Panc1 (cell line): ENCODE results near the gene PGA5. TPM values are rescaled to one million over a fixed set of nuclear protein-coding genes. Genes with fewer than 3 reads are reported as not detected.

Experiments
- ATAC-seq: fragments of 200-7000 bp; cut with Tn5 transposase; 2 replicates; pipeline ENCODE4 v1.9.1; 2020; ENCODE audit warnings: mild to moderate bottlenecking, moderate library complexity
- BruUV-seq: library from RNA; stranded (reverse); fragments of 400-500 nt; replicated peaks from 2 replicates; lab custom pipeline; 2021; lab: Mats Ljungman, UMichigan
- CTCF ChIA-PET: fragments of 300-600 bp; sonication (Branson Sonifier 250); formaldehyde crosslinking; loops from one replicate; lab custom pipeline; 2022; ENCODE audit warnings: antibody characterized with exemption; lab: Charles Lee
- POLR2A ChIA-PET: fragments of 300-600 bp; sonication (Branson Sonifier 250); formaldehyde crosslinking; loops from one replicate; lab custom pipeline; 2022; ENCODE audit warnings: antibody characterized with exemption; lab: Charles Lee
- DNase-seq: peaks from one replicate; pipeline ENCODE4 v3.0.0-alpha.2; 2010; ENCODE audit warnings: low read depth, low spot score
- H3K27ac ChIP-seq: 2 replicates; pipeline ENCODE4 v1.5.1; 2011; ENCODE audit warnings: mild to moderate bottlenecking, low read length, inconsistent platforms
- H3K27me3 ChIP-seq: fragments of 200-500 bp; sonication (Bioruptor generic); 2 replicates; pipeline ENCODE4 v1.6.0; 2014; ENCODE audit warnings: low read length, inconsistent platforms; ENCODE audit not compliant: control insufficient read depth, insufficient read depth
- H3K36me3 ChIP-seq: fragments of 200-500 bp; sonication (Bioruptor generic); 2 replicates; pipeline ENCODE4 v1.5.1; 2014; ENCODE audit warnings: inconsistent platforms, mild to moderate bottlenecking, low read length, moderate library complexity; ENCODE audit not compliant: control insufficient read depth, insufficient read depth
- H3K4me1 ChIP-seq: 2 replicates; pipeline ENCODE4 v1.5.1; 2011; ENCODE audit warnings: inconsistent platforms, mild to moderate bottlenecking, low read length, moderate library complexity; ENCODE audit not compliant: control insufficient read depth, insufficient read depth
- H3K4me3 ChIP-seq, 2 experiments: 2 replicates each; pipeline ENCODE4 v1.5.1; 2011 to 2012; ENCODE audit warnings: low read depth in 2 of 2, low read length in 2 of 2, mild to moderate bottlenecking in 2 of 2, inconsistent platforms in 1 of 2, moderate library complexity in 1 of 2
- H3K9me3 ChIP-seq: fragments of 200-500 bp; sonication (Bioruptor generic); 2 replicates; pipeline ENCODE4 v1.5.1; 2014; ENCODE audit warnings: low read depth, mild to moderate bottlenecking, inconsistent platforms, low read length, moderate library complexity; ENCODE audit not compliant: control insufficient read depth, insufficient read depth
- CTCF ChIP-seq: fragments of 450-650 bp; IDR thresholded peaks from 2 replicates; pipeline ENCODE4 v1.5.1; 2017; ENCODE audit warnings: mild to moderate bottlenecking
- POLR2AphosphoS5 ChIP-seq: IDR thresholded peaks from 2 replicates; pipeline ENCODE4 v1.6.1; 2012; ENCODE audit warnings: mild to moderate bottlenecking, low read depth, low read length, moderate library complexity
- REST ChIP-seq, 2 experiments: IDR thresholded peaks; 2 replicates each; pipeline ENCODE4 v1.6.1; 2011 to 2012; ENCODE audit warnings: low read depth in 2 of 2, control low read depth in 1 of 2, low read length in 1 of 2, mild to moderate bottlenecking in 1 of 2, moderate library complexity in 1 of 2; ENCODE audit not compliant: insufficient read depth in 1 of 2
- SIN3A ChIP-seq: IDR thresholded peaks from 2 replicates; pipeline ENCODE4 v1.6.1; 2012; ENCODE audit warnings: low read depth, mild to moderate bottlenecking, low read length, moderate library complexity, borderline replicate concordance; ENCODE audit not compliant: insufficient read depth
- TCF7L2 ChIP-seq: IDR thresholded peaks from 2 replicates; pipeline ENCODE4 v1.6.1; 2011; ENCODE audit warnings: mild to moderate bottlenecking, low read depth, low read length, inconsistent platforms
- in situ Hi-C: cut with HindIII; loops from 2 replicates; pipeline ENCODE4 v1.10.0; 2016; ENCODE audit warnings: low sequenced_read_pairs, low pct_unique_long_range_greater_than_20kb
- intact Hi-C: fragments of 100-400 bp; cut with micrococcal nuclease; formaldehyde crosslinking; loops from one replicate; pipeline ENCODE4 v1.10.0; 2022; ENCODE audit not compliant: unreplicated experiment
- total RNA-seq: library from RNA; stranded (reverse); gene quantifications from one replicate; pipeline ENCODE4 v1.2.1, GENCODE V29; 2021; ENCODE audit not compliant: unreplicated experiment

Gene PGA5
- total RNA-seq, 1 experiment from 2014 or later = not detected

- H3K9me3 ChIP-seq = no peaks in the 10 kb centered on the region
Observed at GRCh38 chr11:61270354-61271076, 29.5 kb downstream of the PGA5 start.

GRCh38 chr11:61272731-61273130, 31.8 kb downstream of the PGA5 start:
- BruUV-seq = no TSS peak
- CTCF ChIA-PET = interaction anchor here (0.7 kb wide), 1 partner anchor 9 kb away, joined by 9 read pairs; no protein-coding TSS in a partner anchor
- DNase-seq = no peak
- in situ Hi-C loops (no loop called here), intact Hi-C loops (no loop called here)
- POLR2A ChIA-PET = no interaction called here
- no peak for TF ChIP-seq SIN3A
- TF ChIP-seq REST (IDR thresholded peaks at IDR 0.05; ENCODE audit: insufficient read depth in 1 of 2, low read depth in 2 of 2, low read length in 1 of 2) = no peak
- TF ChIP-seq POLR2AphosphoS5 = no peak
- no peak for TF ChIP-seq CTCF
- no peak for TF ChIP-seq TCF7L2
- H3K27ac ChIP-seq = no peak overlapping the region
- no peaks in the 10 kb centered on the region for H3K36me3 ChIP-seq
- no peaks in the 10 kb centered on the region for H3K9me3 ChIP-seq
- no peak overlapping the region for H3K4me3 ChIP-seq
- ATAC-seq = no peak
- H3K4me1 ChIP-seq = no peaks in the 10 kb centered on the region
- H3K27me3 ChIP-seq = no peaks in the 10 kb centered on the region

More at GRCh38 chr11:61270354-61271076, 29.5 kb downstream of the PGA5 start:
- DNase-seq (no peak), ATAC-seq (no peak)
- BruUV-seq = no TSS peak
- Histone ChIP-seq H3K27ac (no peak overlapping the region), H3K4me3 (no peak overlapping the region), H3K27me3 (no peaks in the 10 kb centered on the region), H3K36me3 (no peaks in the 10 kb centered on the region), H3K4me1 (no peaks in the 10 kb centered on the region)
- ChIA-PET CTCF (no interaction called here), POLR2A (interaction anchor here (0.5 kb wide), 1 partner anchor 85 kb away, joined by 3 read pairs; no protein-coding TSS in a partner anchor)
- intact Hi-C loops (no loop called here), in situ Hi-C loops (no loop called here)
- TF ChIP-seq SIN3A (no peak), CTCF (no peak), REST (IDR thresholded peaks at IDR 0.05; ENCODE audit: insufficient read depth in 1 of 2, low read depth in 2 of 2, low read length in 1 of 2) (no peak), TCF7L2 (no peak), POLR2AphosphoS5 (no peak)
